ENCODE measurements around the gene ZNF652. TPM values are rescaled to one million over a fixed set of nuclear protein-coding genes. Genes with fewer than 3 reads are reported as not detected.

ZNF652 gene
- total and polyA plus RNA-seq, 2 experiments from 2014 or later, result 36.2 to 54.5 TPM

DNA sequence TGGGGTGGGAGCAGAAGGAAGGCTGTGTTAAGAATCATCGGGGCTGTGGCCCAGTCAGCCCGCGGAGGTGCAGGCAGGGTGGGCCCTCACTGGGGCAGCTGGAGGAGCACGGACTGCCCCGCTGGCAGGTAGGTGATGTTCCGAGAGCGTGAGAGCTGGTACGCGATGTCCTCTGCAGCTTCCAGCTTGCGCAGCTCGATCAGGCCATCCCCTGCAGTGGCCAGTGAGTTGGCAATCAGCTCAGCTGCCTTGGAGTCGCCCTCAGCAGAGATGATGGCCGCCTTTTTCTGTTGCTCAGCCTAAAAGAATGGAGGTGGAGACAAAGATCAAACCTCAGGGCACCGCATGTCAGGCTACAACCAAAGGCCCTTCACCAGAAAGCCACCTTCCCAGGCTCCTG lies 42.9 kb upstream of the ZNF652 start:
- H3K4me3 ChIP-seq, result no peak overlapping the region
- peaks cover 23% of the 10 kb centered on the region; the same call in 1 of the 2 replicates for H3F3A ChIP-seq (replicated peaks; ENCODE audit: low read depth)
- no peaks in the 10 kb centered on the region for H3K79me2 ChIP-seq (replicated peaks; ENCODE audit: insufficient read depth)
- no peaks in the 10 kb centered on the region for H3K27me3 ChIP-seq (ENCODE audit: insufficient read depth)
- no peak for DNase-seq (ENCODE audit: low spot score)
- no peak for ATAC-seq
- H4K20me1 ChIP-seq (replicated peaks; ENCODE audit: insufficient read depth), result peaks cover 17% of the 10 kb centered on the region
- H3K27ac ChIP-seq (ENCODE audit: low read depth), result no peak overlapping the region
- H3K36me3 ChIP-seq (ENCODE audit: insufficient read depth), result peaks cover 40% of the 10 kb centered on the region
- H3K4me3 Mint-ChIP-seq, result no peak overlapping the region
- H3K4me1 Mint-ChIP-seq, result peaks cover 8% of the 10 kb centered on the region; the same call in 2 of the 3 replicates
- TF ChIP-seq, protein P1, sequence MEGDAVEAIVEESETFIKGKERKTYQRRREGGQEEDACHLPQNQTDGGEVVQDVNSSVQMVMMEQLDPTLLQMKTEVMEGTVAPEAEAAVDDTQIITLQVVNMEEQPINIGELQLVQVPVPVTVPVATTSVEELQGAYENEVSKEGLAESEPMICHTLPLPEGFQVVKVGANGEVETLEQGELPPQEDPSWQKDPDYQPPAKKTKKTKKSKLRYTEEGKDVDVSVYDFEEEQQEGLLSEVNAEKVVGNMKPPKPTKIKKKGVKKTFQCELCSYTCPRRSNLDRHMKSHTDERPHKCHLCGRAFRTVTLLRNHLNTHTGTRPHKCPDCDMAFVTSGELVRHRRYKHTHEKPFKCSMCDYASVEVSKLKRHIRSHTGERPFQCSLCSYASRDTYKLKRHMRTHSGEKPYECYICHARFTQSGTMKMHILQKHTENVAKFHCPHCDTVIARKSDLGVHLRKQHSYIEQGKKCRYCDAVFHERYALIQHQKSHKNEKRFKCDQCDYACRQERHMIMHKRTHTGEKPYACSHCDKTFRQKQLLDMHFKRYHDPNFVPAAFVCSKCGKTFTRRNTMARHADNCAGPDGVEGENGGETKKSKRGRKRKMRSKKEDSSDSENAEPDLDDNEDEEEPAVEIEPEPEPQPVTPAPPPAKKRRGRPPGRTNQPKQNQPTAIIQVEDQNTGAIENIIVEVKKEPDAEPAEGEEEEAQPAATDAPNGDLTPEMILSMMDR (conservative IDR thresholded peaks at IDR 0.05; ENCODE audit: low read depth in 2 of 2), result no peak
- TF ChIP-seq NANOG (IDR thresholded peaks at IDR 0.05; ENCODE audit: borderline replicate concordance) (no peak), JUNB (IDR thresholded peaks at IDR 0.05; ENCODE audit: unreplicated experiment) (no peak), CREB1 (CRISPR knock-in tag; IDR thresholded peaks at IDR 0.05; ENCODE audit: low read depth) (no peak), ZNF331 (CRISPR knock-in tag; IDR thresholded peaks at IDR 0.05; ENCODE audit: low read depth) (no peak), ZNF114 (CRISPR knock-in tag; IDR thresholded peaks at IDR 0.05) (no peak)
- TF ChIP-seq, protein P2, sequence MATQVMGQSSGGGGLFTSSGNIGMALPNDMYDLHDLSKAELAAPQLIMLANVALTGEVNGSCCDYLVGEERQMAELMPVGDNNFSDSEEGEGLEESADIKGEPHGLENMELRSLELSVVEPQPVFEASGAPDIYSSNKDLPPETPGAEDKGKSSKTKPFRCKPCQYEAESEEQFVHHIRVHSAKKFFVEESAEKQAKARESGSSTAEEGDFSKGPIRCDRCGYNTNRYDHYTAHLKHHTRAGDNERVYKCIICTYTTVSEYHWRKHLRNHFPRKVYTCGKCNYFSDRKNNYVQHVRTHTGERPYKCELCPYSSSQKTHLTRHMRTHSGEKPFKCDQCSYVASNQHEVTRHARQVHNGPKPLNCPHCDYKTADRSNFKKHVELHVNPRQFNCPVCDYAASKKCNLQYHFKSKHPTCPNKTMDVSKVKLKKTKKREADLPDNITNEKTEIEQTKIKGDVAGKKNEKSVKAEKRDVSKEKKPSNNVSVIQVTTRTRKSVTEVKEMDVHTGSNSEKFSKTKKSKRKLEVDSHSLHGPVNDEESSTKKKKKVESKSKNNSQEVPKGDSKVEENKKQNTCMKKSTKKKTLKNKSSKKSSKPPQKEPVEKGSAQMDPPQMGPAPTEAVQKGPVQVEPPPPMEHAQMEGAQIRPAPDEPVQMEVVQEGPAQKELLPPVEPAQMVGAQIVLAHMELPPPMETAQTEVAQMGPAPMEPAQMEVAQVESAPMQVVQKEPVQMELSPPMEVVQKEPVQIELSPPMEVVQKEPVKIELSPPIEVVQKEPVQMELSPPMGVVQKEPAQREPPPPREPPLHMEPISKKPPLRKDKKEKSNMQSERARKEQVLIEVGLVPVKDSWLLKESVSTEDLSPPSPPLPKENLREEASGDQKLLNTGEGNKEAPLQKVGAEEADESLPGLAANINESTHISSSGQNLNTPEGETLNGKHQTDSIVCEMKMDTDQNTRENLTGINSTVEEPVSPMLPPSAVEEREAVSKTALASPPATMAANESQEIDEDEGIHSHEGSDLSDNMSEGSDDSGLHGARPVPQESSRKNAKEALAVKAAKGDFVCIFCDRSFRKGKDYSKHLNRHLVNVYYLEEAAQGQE (IDR thresholded peaks at IDR 0.05; ENCODE audit: unreplicated experiment), result no peak
- no peak overlapping the region for H2AFZ ChIP-seq
- peaks cover 12% of the 10 kb centered on the region for H3K27me3 Mint-ChIP-seq (ENCODE audit: insufficient read depth, low read depth, poor library complexity)
- no peak overlapping the region for H3K27ac Mint-ChIP-seq
- H3K9me2 ChIP-seq (ENCODE audit: insufficient read depth), result no peaks in the 10 kb centered on the region
- no peak overlapping the region for H3K4me2 ChIP-seq
- no peaks in the 10 kb centered on the region for H3K4me1 ChIP-seq (ENCODE audit: insufficient read depth)
- H3K36me3 Mint-ChIP-seq (ENCODE audit: low read depth), result peaks cover 72% of the 10 kb centered on the region
- H3K9me3 Mint-ChIP-seq, result no peaks in the 10 kb centered on the region

DNA sequence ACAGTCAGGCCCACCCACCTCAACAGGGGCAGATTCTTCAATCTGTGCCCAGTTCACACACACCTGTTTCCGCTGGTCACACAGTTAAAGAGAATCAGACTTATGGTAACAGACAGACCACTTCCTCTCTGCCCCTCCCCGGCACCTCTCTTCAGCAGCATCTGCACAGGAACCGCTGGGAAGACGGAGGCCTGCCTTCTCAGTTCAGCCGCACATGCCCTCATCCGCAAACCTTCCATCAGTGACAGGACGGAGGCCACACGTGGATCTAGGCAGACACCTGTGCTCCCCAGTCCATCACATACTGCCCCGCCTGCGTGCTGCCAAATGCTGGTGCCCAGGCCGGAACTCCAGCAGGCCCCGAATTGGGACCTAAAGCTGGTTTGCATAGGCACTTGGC lies 42.3 kb upstream of the ZNF652 start:
- H3K4me1 ChIP-seq (ENCODE audit: insufficient read depth), result no peaks in the 10 kb centered on the region
- Mint-ChIP-seq H3K4me3 (no peak overlapping the region), H3K9me3 (no peaks in the 10 kb centered on the region), H3K27me3 (ENCODE audit: insufficient read depth, low read depth, poor library complexity) (peaks cover 14% of the 10 kb centered on the region), H3K4me1 (peaks cover 8% of the 10 kb centered on the region; the same call in 2 of the 3 replicates), H3K27ac (no peak overlapping the region), H3K36me3 (ENCODE audit: low read depth) (peaks cover 66% of the 10 kb centered on the region)
- H3K9me2 ChIP-seq (ENCODE audit: insufficient read depth), result no peaks in the 10 kb centered on the region
- H4K20me1 ChIP-seq (replicated peaks; ENCODE audit: insufficient read depth), result peaks cover 17% of the 10 kb centered on the region
- no peak overlapping the region for H3K4me3 ChIP-seq
- H3K4me2 ChIP-seq, result no peak overlapping the region
- ATAC-seq (no peak), DNase-seq (ENCODE audit: low spot score) (no peak)
- H3F3A ChIP-seq (replicated peaks; ENCODE audit: low read depth), result peaks cover 21% of the 10 kb centered on the region; the same call in 1 of the 2 replicates
- H2AFZ ChIP-seq, result no peak overlapping the region
- H3K27me3 ChIP-seq (ENCODE audit: insufficient read depth), result no peaks in the 10 kb centered on the region
- no peak overlapping the region for H3K27ac ChIP-seq (ENCODE audit: low read depth)
- H3K79me2 ChIP-seq (replicated peaks; ENCODE audit: insufficient read depth), result no peaks in the 10 kb centered on the region
- peaks cover 40% of the 10 kb centered on the region for H3K36me3 ChIP-seq (ENCODE audit: insufficient read depth)
- TF ChIP-seq, protein P3, sequence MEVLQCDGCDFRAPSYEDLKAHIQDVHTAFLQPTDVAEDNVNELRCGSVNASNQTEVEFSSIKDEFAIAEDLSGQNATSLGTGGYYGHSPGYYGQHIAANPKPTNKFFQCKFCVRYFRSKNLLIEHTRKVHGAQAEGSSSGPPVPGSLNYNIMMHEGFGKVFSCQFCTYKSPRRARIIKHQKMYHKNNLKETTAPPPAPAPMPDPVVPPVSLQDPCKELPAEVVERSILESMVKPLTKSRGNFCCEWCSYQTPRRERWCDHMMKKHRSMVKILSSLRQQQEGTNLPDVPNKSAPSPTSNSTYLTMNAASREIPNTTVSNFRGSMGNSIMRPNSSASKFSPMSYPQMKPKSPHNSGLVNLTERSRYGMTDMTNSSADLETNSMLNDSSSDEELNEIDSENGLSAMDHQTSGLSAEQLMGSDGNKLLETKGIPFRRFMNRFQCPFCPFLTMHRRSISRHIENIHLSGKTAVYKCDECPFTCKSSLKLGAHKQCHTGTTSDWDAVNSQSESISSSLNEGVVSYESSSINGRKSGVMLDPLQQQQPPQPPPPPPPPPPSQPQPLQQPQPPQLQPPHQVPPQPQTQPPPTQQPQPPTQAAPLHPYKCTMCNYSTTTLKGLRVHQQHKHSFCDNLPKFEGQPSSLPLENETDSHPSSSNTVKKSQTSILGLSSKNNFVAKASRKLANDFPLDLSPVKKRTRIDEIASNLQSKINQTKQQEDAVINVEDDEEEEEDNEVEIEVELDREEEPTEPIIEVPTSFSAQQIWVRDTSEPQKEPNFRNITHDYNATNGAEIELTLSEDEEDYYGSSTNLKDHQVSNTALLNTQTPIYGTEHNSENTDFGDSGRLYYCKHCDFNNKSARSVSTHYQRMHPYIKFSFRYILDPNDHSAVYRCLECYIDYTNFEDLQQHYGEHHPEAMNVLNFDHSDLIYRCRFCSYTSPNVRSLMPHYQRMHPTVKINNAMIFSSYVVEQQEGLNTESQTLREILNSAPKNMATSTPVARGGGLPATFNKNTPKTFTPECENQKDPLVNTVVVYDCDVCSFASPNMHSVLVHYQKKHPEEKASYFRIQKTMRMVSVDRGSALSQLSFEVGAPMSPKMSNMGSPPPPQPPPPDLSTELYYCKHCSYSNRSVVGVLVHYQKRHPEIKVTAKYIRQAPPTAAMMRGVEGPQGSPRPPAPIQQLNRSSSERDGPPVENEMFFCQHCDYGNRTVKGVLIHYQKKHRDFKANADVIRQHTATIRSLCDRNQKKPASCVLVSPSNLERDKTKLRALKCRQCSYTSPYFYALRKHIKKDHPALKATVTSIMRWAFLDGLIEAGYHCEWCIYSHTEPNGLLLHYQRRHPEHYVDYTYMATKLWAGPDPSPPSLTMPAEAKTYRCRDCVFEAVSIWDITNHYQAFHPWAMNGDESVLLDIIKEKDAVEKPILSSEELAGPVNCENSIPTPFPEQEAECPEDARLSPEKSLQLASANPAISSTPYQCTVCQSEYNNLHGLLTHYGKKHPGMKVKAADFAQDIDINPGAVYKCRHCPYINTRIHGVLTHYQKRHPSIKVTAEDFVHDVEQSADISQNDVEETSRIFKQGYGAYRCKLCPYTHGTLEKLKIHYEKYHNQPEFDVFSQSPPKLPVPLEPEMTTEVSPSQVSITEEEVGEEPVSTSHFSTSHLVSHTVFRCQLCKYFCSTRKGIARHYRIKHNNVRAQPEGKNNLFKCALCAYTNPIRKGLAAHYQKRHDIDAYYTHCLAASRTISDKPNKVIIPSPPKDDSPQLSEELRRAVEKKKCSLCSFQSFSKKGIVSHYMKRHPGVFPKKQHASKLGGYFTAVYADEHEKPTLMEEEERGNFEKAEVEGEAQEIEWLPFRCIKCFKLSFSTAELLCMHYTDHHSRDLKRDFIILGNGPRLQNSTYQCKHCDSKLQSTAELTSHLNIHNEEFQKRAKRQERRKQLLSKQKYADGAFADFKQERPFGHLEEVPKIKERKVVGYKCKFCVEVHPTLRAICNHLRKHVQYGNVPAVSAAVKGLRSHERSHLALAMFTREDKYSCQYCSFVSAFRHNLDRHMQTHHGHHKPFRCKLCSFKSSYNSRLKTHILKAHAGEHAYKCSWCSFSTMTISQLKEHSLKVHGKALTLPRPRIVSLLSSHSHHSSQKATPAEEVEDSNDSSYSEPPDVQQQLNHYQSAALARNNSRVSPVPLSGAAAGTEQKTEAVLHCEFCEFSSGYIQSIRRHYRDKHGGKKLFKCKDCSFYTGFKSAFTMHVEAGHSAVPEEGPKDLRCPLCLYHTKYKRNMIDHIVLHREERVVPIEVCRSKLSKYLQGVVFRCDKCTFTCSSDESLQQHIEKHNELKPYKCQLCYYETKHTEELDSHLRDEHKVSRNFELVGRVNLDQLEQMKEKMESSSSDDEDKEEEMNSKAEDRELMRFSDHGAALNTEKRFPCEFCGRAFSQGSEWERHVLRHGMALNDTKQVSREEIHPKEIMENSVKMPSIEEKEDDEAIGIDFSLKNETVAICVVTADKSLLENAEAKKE (CRISPR knock-in tag; IDR thresholded peaks at IDR 0.05), result no peak

All from GM23338 (cell line).